ENCODE data around the gene MAGEH1.
"Not testable (repeated sequence)": the region's sequence is repeated elsewhere in the genome, so short reads cannot be mapped to it uniquely, and the experiment has no call there.

MAGEH1 gene, protein sequence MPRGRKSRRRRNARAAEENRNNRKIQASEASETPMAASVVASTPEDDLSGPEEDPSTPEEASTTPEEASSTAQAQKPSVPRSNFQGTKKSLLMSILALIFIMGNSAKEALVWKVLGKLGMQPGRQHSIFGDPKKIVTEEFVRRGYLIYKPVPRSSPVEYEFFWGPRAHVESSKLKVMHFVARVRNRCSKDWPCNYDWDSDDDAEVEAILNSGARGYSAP
- total RNA-seq = 7.7 to 19.7 (median 10.8) reads per million in 3 donors

DNA sequence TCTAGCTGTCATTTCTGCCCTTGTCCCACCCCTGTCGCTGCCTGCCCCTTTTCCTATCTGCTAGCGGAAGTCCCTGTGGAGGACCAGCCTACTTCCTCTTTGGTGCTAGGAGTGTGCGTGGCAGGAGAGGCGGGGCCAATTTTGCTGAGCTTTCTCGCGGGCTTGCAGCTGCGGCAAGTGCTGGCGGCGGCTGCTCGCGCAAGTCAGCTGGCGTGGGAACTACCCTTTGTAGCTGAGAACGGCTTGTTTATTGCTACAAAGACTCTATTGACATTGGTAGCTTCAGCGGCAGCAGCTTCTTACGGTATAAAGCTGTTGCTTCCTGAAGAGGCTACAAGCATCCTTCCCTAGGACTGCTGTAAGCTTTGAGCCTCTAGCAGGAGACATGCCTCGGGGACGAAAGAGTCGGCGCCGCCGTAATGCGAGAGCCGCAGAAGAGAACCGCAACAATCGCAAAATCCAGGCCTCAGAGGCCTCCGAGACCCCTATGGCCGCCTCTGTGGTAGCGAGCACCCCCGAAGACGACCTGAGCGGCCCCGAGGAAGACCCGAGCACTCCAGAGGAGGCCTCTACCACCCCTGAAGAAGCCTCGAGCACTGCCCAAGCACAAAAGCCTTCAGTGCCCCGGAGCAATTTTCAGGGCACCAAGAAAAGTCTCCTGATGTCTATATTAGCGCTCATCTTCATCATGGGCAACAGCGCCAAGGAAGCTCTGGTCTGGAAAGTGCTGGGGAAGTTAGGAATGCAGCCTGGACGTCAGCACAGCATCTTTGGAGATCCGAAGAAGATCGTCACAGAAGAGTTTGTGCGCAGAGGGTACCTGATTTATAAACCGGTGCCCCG, at the start of gene MAGEH1:
Gene MAGEH1 (plus strand): TSS at position 138 of the 843 bp plus-strand sequence. CDS start 248 bp downstream, at position 386.
- Histone ChIP-seq H3K4me1 (ENCODE audit: control insufficient read depth, insufficient read depth, low read length, poor library complexity, severe bottlenecking) (no peaks in the 10 kb centered on the region), H3K9me3 (ENCODE audit: control insufficient read depth, low read length) (no peaks in the 10 kb centered on the region), H3K36me3 (ENCODE audit: control insufficient read depth, insufficient read depth, low read length) (no peaks in the 10 kb centered on the region), H3K27ac (ENCODE audit: insufficient read depth, low read length, poor library complexity, severe bottlenecking) (peak within 1 kb of the TSS; percentile 85), H3K27me3 (replicated peaks; ENCODE audit: control insufficient read depth, insufficient read depth, low read length, poor library complexity, severe bottlenecking) (no peaks in the 10 kb centered on the region), H3K4me3 (ENCODE audit: insufficient read depth, low read depth, low read length, poor library complexity, severe bottlenecking) (peak within 1 kb of the TSS; percentile 69)
- DNase-seq = peak; percentile 52 to 70 (median 66)

DNA sequence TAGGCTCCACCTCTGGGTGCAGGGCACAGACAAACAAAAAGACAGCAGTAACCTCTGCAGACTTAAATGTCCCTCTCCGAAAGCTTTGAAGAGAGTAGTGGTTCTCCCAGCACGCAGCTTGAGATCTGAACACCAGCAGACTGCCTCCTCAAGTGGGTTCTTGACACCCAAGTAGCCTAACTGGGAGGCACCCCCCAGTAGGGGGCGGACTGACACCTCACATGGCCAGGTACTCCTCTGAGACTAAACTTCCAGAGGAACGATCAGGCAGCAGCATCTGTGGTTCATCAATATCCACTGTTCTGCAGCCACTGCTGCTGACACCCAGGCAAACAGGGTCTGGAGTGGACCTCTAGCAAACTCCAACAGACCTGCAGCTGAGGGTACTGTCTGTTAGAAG, 24.8 kb upstream of the MAGEH1 start:
- not testable (repeated sequence) for H3K9me3 ChIP-seq (ENCODE audit: control insufficient read depth, low read length); H3K27me3 ChIP-seq (replicated peaks; ENCODE audit: control insufficient read depth, insufficient read depth, low read length, poor library complexity, severe bottlenecking); H3K4me3 ChIP-seq (ENCODE audit: insufficient read depth, low read depth, low read length, poor library complexity, severe bottlenecking); H3K27ac ChIP-seq (ENCODE audit: insufficient read depth, low read length, poor library complexity, severe bottlenecking); H3K4me1 ChIP-seq (ENCODE audit: control insufficient read depth, insufficient read depth, low read length, poor library complexity, severe bottlenecking); H3K36me3 ChIP-seq (ENCODE audit: control insufficient read depth, insufficient read depth, low read length)
- DNase-seq = peak in 1 of 3 donors; percentile 1

DNA sequence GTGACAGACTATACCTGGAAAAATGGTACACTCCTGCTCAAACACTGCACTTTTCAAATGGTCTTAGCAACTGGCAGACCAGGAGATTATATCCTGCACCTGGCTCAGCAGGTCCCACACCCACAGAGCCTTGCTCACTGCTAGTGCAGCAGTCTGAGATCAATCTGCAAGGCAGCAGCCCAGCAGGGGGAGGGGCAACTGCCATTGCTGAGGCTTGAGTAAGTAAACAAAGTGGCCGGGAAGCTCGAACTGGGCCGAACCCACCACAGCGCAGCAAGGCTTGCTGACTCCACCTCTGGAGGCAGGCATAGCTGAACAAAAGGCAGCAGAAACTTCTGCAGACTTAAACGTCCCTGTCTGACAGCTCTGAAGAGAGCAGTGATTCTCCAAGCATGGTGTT, 8.5 kb upstream of the MAGEH1 start:
- not testable (repeated sequence) for H3K4me3 ChIP-seq (ENCODE audit: insufficient read depth, low read depth, low read length, poor library complexity, severe bottlenecking); H3K4me1 ChIP-seq (ENCODE audit: control insufficient read depth, insufficient read depth, low read length, poor library complexity, severe bottlenecking); DNase-seq; H3K27ac ChIP-seq (ENCODE audit: insufficient read depth, low read length, poor library complexity, severe bottlenecking); H3K36me3 ChIP-seq (ENCODE audit: control insufficient read depth, insufficient read depth, low read length); H3K27me3 ChIP-seq (replicated peaks; ENCODE audit: control insufficient read depth, insufficient read depth, low read length, poor library complexity, severe bottlenecking); H3K9me3 ChIP-seq (ENCODE audit: control insufficient read depth, low read length)

DNA sequence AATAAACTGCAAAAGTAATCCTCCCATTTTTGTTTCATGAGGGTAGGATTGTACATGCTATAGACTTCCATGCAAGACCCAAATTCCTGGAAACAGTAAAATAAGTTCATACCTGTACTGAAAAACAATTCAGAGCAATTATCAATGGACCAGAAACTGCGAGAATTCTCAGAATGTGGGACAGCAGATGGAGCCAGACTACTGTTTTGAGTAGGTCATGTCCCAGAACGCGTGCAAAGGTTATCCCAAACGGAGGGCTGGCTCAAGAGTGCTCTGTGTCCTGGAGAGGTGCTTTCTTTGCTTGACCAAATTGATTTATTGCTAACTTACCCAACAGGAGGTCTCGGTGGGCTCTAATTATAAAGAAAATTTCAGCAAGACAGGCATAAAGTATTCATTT, 1.7 kb upstream of the MAGEH1 start:
- no peaks in the 10 kb centered on the region for H3K27me3 ChIP-seq (replicated peaks; ENCODE audit: control insufficient read depth, insufficient read depth, low read length, poor library complexity, severe bottlenecking)
- H3K4me3 ChIP-seq (ENCODE audit: insufficient read depth, low read depth, low read length, poor library complexity, severe bottlenecking) = no peak overlapping the region
- no peak for DNase-seq
- H3K36me3 ChIP-seq (ENCODE audit: control insufficient read depth, insufficient read depth, low read length) = no peaks in the 10 kb centered on the region
- H3K4me1 ChIP-seq (ENCODE audit: control insufficient read depth, insufficient read depth, low read length, poor library complexity, severe bottlenecking) = no peaks in the 10 kb centered on the region
- H3K9me3 ChIP-seq (ENCODE audit: control insufficient read depth, low read length) = no peaks in the 10 kb centered on the region
- no peak overlapping the region for H3K27ac ChIP-seq (ENCODE audit: insufficient read depth, low read length, poor library complexity, severe bottlenecking)

DNA sequence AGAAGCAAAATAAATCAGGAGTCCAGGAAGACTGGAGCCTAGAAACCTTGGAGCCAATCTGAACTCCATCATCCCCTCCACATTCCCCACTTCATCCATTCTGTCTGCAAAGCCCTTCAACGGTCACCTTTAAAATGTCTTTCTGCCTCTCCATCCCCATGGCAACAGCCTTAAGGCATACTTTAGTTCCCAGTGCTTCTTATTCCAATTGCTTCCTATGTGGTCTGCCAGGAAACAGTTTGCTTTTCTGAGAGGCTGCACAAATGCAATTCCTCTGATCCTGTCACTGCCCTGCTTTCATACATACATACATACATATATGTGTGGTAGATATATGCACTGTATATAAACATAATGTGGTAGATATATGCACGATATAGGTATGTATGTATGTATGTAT, 786 bp upstream of the MAGEH1 start:
- Histone ChIP-seq H3K4me3 (ENCODE audit: insufficient read depth, low read depth, low read length, poor library complexity, severe bottlenecking) (peak overlapping the region; percentile 69), H3K27ac (ENCODE audit: insufficient read depth, low read length, poor library complexity, severe bottlenecking) (peak overlapping the region; percentile 85), H3K27me3 (replicated peaks; ENCODE audit: control insufficient read depth, insufficient read depth, low read length, poor library complexity, severe bottlenecking) (no peaks in the 10 kb centered on the region), H3K4me1 (ENCODE audit: control insufficient read depth, insufficient read depth, low read length, poor library complexity, severe bottlenecking) (no peaks in the 10 kb centered on the region), H3K36me3 (ENCODE audit: control insufficient read depth, insufficient read depth, low read length) (no peaks in the 10 kb centered on the region), H3K9me3 (ENCODE audit: control insufficient read depth, low read length) (no peaks in the 10 kb centered on the region)
- DNase-seq = no peak

DNA sequence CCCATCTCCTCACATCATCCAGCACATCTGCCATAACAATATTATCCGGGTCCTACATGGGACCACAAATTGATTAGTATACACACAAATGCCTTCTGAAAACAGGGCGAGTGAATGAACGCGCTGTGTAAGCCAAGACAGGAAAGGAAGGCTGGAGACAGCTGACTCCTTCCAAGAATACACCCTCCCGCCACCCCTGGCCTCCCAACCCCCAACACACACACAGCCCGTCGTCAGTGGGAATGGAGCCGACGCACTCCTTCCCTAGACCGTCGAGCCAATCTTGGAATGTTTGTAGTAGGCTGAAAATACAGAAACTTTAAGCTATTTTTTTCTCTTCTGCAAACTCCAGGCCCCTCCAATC, 319 bp upstream of the MAGEH1 start:
- Histone ChIP-seq H3K4me1 (ENCODE audit: control insufficient read depth, insufficient read depth, low read length, poor library complexity, severe bottlenecking) (no peaks in the 10 kb centered on the region), H3K9me3 (ENCODE audit: control insufficient read depth, low read length) (no peaks in the 10 kb centered on the region), H3K4me3 (ENCODE audit: insufficient read depth, low read depth, low read length, poor library complexity, severe bottlenecking) (peak overlapping the region; percentile 69), H3K27me3 (replicated peaks; ENCODE audit: control insufficient read depth, insufficient read depth, low read length, poor library complexity, severe bottlenecking) (no peaks in the 10 kb centered on the region), H3K27ac (ENCODE audit: insufficient read depth, low read length, poor library complexity, severe bottlenecking) (peak overlapping the region; percentile 85), H3K36me3 (ENCODE audit: control insufficient read depth, insufficient read depth, low read length) (no peaks in the 10 kb centered on the region)
- DNase-seq = no peak

DNA sequence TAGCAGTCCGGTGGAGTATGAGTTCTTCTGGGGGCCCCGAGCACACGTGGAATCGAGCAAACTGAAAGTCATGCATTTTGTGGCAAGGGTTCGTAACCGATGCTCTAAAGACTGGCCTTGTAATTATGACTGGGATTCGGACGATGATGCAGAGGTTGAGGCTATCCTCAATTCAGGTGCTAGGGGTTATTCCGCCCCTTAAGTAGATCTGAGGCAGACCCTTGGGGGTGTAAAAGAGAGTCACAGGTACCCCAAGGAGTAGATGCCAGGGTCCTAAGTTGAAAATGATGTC, 852 bp downstream of the MAGEH1 start:
- Histone ChIP-seq H3K36me3 (ENCODE audit: control insufficient read depth, insufficient read depth, low read length) (no peaks in the 10 kb centered on the region), H3K27ac (ENCODE audit: insufficient read depth, low read length, poor library complexity, severe bottlenecking) (peak overlapping the region; percentile 85), H3K9me3 (ENCODE audit: control insufficient read depth, low read length) (no peaks in the 10 kb centered on the region), H3K27me3 (replicated peaks; ENCODE audit: control insufficient read depth, insufficient read depth, low read length, poor library complexity, severe bottlenecking) (no peaks in the 10 kb centered on the region), H3K4me3 (ENCODE audit: insufficient read depth, low read depth, low read length, poor library complexity, severe bottlenecking) (peak overlapping the region; percentile 69), H3K4me1 (ENCODE audit: control insufficient read depth, insufficient read depth, low read length, poor library complexity, severe bottlenecking) (no peaks in the 10 kb centered on the region)
- no peak for DNase-seq

DNA sequence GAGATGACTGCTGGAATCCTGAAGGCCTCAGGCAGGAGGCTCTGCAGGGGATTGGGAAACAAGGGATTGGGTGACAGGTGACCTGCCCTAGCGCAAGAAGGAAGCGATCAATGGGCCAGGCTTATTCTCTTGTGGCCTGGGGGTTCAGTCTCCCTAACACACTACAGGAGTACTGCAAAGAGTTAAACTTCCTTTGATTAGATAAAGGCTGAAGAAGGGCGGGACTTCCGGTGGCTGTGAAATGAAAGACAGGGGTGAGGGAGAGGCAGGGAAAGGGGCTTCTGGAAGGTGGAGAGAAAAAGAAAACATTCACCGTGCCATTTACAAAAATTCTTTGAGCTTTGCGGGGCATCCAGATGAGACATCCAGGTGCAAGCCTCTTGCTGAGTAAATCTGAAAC, 3.8 kb downstream of the MAGEH1 start:
- DNase-seq; H3K36me3 ChIP-seq (ENCODE audit: control insufficient read depth, insufficient read depth, low read length); H3K4me1 ChIP-seq (ENCODE audit: control insufficient read depth, insufficient read depth, low read length, poor library complexity, severe bottlenecking); H3K27me3 ChIP-seq (replicated peaks; ENCODE audit: control insufficient read depth, insufficient read depth, low read length, poor library complexity, severe bottlenecking); H3K9me3 ChIP-seq (ENCODE audit: control insufficient read depth, low read length); H3K4me3 ChIP-seq (ENCODE audit: insufficient read depth, low read depth, low read length, poor library complexity, severe bottlenecking); H3K27ac ChIP-seq (ENCODE audit: insufficient read depth, low read length, poor library complexity, severe bottlenecking): not testable (repeated sequence)

DNA sequence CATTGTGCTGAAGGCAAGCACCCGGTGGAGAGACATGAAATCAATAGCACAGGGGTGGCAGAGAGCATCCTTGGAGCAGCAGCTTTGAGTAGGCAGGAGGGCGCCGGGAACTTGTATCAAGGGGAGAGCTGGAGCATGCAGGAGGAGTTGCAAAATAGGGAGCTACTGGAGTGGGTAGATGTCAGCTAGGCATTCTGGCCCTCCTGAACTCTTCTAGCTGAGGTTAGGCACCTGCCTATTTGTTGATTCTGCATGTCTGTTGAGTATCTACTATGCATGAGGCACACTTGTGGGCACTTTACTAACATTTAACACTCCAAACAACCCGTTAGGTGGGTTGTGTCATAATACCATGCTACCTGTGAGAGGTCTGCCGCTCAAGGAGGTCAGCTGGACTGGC, 7.5 kb downstream of the MAGEH1 start:
- not testable (repeated sequence) for H3K4me3 ChIP-seq (ENCODE audit: insufficient read depth, low read depth, low read length, poor library complexity, severe bottlenecking); DNase-seq; H3K4me1 ChIP-seq (ENCODE audit: control insufficient read depth, insufficient read depth, low read length, poor library complexity, severe bottlenecking); H3K36me3 ChIP-seq (ENCODE audit: control insufficient read depth, insufficient read depth, low read length); H3K27ac ChIP-seq (ENCODE audit: insufficient read depth, low read length, poor library complexity, severe bottlenecking); H3K9me3 ChIP-seq (ENCODE audit: control insufficient read depth, low read length); H3K27me3 ChIP-seq (replicated peaks; ENCODE audit: control insufficient read depth, insufficient read depth, low read length, poor library complexity, severe bottlenecking)

DNA sequence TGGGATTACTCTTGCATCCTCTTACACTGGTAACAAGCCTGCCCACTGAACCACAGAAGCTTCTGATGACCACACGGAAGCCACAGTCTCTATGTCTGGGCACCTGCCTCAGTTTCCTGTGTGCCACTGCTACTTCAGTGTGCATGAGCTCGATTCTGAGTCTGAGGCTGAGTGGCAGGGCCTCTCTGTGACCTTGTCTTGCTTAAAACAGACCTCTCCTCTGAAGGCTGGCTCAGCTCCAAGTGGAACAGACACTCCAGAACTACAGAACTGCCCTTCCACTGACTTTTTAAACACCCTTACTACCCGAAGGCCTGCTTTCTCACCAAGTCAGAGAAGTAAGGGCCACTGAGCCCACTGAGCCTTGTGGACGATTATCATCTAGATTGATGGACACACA, 8.0 kb downstream of the MAGEH1 start:
- not testable (repeated sequence) for H3K4me3 ChIP-seq (ENCODE audit: insufficient read depth, low read depth, low read length, poor library complexity, severe bottlenecking); H3K27me3 ChIP-seq (replicated peaks; ENCODE audit: control insufficient read depth, insufficient read depth, low read length, poor library complexity, severe bottlenecking); DNase-seq; H3K4me1 ChIP-seq (ENCODE audit: control insufficient read depth, insufficient read depth, low read length, poor library complexity, severe bottlenecking); H3K9me3 ChIP-seq (ENCODE audit: control insufficient read depth, low read length); H3K27ac ChIP-seq (ENCODE audit: insufficient read depth, low read length, poor library complexity, severe bottlenecking); H3K36me3 ChIP-seq (ENCODE audit: control insufficient read depth, insufficient read depth, low read length)
